GM15510 (cell line): ENCODE measurements around the gene DNASE1L1.

Experiments
- POLR2A ChIP-seq: IDR thresholded peaks from 3 replicates; pipeline ENCODE4 v1.6.1; 2011; ENCODE audit warnings: borderline replicate concordance; ENCODE audit not compliant: insufficient read length; ENCODE audit errors: extremely low read depth

The DNASE1L1 gene

GRCh38 chrX:154380153-154380552 is 28.9 kb downstream of the DNASE1L1 start:
- TF ChIP-seq POLR2A = no peak

- no peak for TF ChIP-seq POLR2A
These were observed 29.5 kb downstream of the DNASE1L1 start for GRCh38 chrX:154379569-154379951.

GRCh38 chrX:154378799-154379568 is 30.1 kb downstream of the DNASE1L1 start, which contains the start of gene EMD:
TSS of gene EMD (plus strand) at chrX:154379295. CDS start at chrX:154379485, 190 bp downstream.
- TF ChIP-seq POLR2A = peak; percentile 63

GRCh38 chrX:154378059-154378798 is 30.8 kb downstream of the DNASE1L1 start:
- TF ChIP-seq POLR2A = peak; percentile 69

GRCh38 chrX:154376774-154377173 is 32.3 kb downstream of the DNASE1L1 start:
- no peak for TF ChIP-seq POLR2A

GRCh38 chrX:154375156-154375504 is 33.9 kb downstream of the DNASE1L1 start:
- no peak for TF ChIP-seq POLR2A

GRCh38 chrX:154374313-154375155 is 34.5 kb downstream of the DNASE1L1 start, which contains the start of gene FLNA:
TSS of gene FLNA (minus strand) at chrX:154374634. CDS start at chrX:154371245, 3,389 bp downstream.
- TF ChIP-seq POLR2A = peak; percentile 32

GRCh38 chrX:154373340-154374306 is 35.4 kb downstream of the DNASE1L1 start:
- no peak for TF ChIP-seq POLR2A

- TF ChIP-seq POLR2A = no peak
These were observed 36.4 kb downstream of the DNASE1L1 start for GRCh38 chrX:154372612-154373022.

- no peak for TF ChIP-seq POLR2A
These were observed 37.2 kb downstream of the DNASE1L1 start for GRCh38 chrX:154371789-154372300.

- peak; percentile 99 for TF ChIP-seq POLR2A
These were observed 37.9 kb downstream of the DNASE1L1 start for GRCh38 chrX:154371017-154371788.

GRCh38 chrX:154370300-154371016 is 38.6 kb downstream of the DNASE1L1 start:
- no peak for TF ChIP-seq POLR2A

- TF ChIP-seq POLR2A = peak; percentile 13
These were observed 39.4 kb downstream of the DNASE1L1 start for GRCh38 chrX:154369449-154370299.
